ENCODE data around the gene CCDC18. TPM values are rescaled to one million over a fixed set of nuclear protein-coding genes. Genes with fewer than 3 reads are reported as not detected.

The CCDC18 gene
- total RNA-seq, 1 experiment from 2014 or later, result 7.1 TPM

GRCh38 chr1:93221913-93222312 is 41.4 kb downstream of the CCDC18 start:
- intact Hi-C loops (cut with micrococcal nuclease; ENCODE audit: unreplicated experiment), result no loop called here
- no peak for TF ChIP-seq CTCF (IDR thresholded peaks at IDR 0.05; ENCODE audit: insufficient read depth in 1 of 2, low read depth in 1 of 2, low read length in 1 of 2, severe bottlenecking in 1 of 2, unreplicated experiment in 1 of 2)
- POLR2A ChIA-PET, result no interaction called here
- DNase-seq, result no peak
- H3K4me3 ChIP-seq (ENCODE audit: low read depth, low read length), result no peak overlapping the region
- no peak overlapping the region for H3K27ac Mint-ChIP-seq (ENCODE audit: unreplicated experiment)
- no TSS peak for BruUV-seq (replicated peaks)
- no peaks in the 10 kb centered on the region for H3K9me3 ChIP-seq
- no peaks in the 10 kb centered on the region for H3K4me1 Mint-ChIP-seq (ENCODE audit: low read depth, unreplicated experiment)
- no peaks in the 10 kb centered on the region for H3K9me3 Mint-ChIP-seq (ENCODE audit: unreplicated experiment)
- H3K27me3 Mint-ChIP-seq (ENCODE audit: insufficient read depth, unreplicated experiment), result no peaks in the 10 kb centered on the region
- H3K36me3 Mint-ChIP-seq (ENCODE audit: insufficient read depth, unreplicated experiment), result peaks cover 6% of the 10 kb centered on the region
- H3K36me3 ChIP-seq (ENCODE audit: control insufficient read depth, insufficient read depth, low read length), result no peaks in the 10 kb centered on the region
- no peak overlapping the region for H3K4me3 Mint-ChIP-seq (ENCODE audit: unreplicated experiment)
- CTCF ChIA-PET, result interaction anchor here (0.6 kb wide), 1 partner anchor 338 kb away, joined by 4 read pairs; no protein-coding TSS in a partner anchor
- no peaks in the 10 kb centered on the region for H3K4me1 ChIP-seq
- H3K27me3 ChIP-seq (replicated peaks; ENCODE audit: control insufficient read depth, insufficient read depth, low read length), result no peaks in the 10 kb centered on the region

GRCh38 chr1:93223023-93223675 is 42.6 kb downstream of the CCDC18 start:
- intact Hi-C loops (cut with micrococcal nuclease; ENCODE audit: unreplicated experiment), result no loop called here

GRCh38 chr1:93235261-93235660 is 54.7 kb downstream of the CCDC18 start:
- Mint-ChIP-seq H3K4me1 (ENCODE audit: low read depth, unreplicated experiment) (no peaks in the 10 kb centered on the region), H3K27me3 (ENCODE audit: insufficient read depth, unreplicated experiment) (no peaks in the 10 kb centered on the region), H3K36me3 (ENCODE audit: insufficient read depth, unreplicated experiment) (peaks cover 10% of the 10 kb centered on the region), H3K4me3 (ENCODE audit: unreplicated experiment) (no peak overlapping the region), H3K9me3 (ENCODE audit: unreplicated experiment) (no peaks in the 10 kb centered on the region), H3K27ac (ENCODE audit: unreplicated experiment) (no peak overlapping the region)
- intact Hi-C loops (cut with micrococcal nuclease; ENCODE audit: unreplicated experiment), result no loop called here
- TF ChIP-seq CTCF (IDR thresholded peaks at IDR 0.05; ENCODE audit: insufficient read depth in 1 of 2, low read depth in 1 of 2, low read length in 1 of 2, severe bottlenecking in 1 of 2, unreplicated experiment in 1 of 2), result no peak
- DNase-seq, result no peak
- no TSS peak for BruUV-seq (replicated peaks)
- ChIA-PET POLR2A (no interaction called here), CTCF (no interaction called here)
- Histone ChIP-seq H3K4me3 (ENCODE audit: low read depth, low read length) (no peak overlapping the region), H3K27me3 (replicated peaks; ENCODE audit: control insufficient read depth, insufficient read depth, low read length) (no peaks in the 10 kb centered on the region), H3K4me1 (no peaks in the 10 kb centered on the region), H3K9me3 (no peaks in the 10 kb centered on the region), H3K36me3 (ENCODE audit: control insufficient read depth, insufficient read depth, low read length) (no peaks in the 10 kb centered on the region)

More at GRCh38 chr1:93223023-93223675, 42.6 kb downstream of the CCDC18 start:
- H3K4me1 ChIP-seq, result no peaks in the 10 kb centered on the region
- no TSS peak for BruUV-seq (replicated peaks)
- POLR2A ChIA-PET, result no interaction called here
- H3K27me3 Mint-ChIP-seq (ENCODE audit: insufficient read depth, unreplicated experiment), result no peaks in the 10 kb centered on the region
- H3K4me3 ChIP-seq (ENCODE audit: low read depth, low read length), result no peak overlapping the region
- no peaks in the 10 kb centered on the region for H3K4me1 Mint-ChIP-seq (ENCODE audit: low read depth, unreplicated experiment)
- no peak for TF ChIP-seq CTCF (IDR thresholded peaks at IDR 0.05; ENCODE audit: insufficient read depth in 1 of 2, low read depth in 1 of 2, low read length in 1 of 2, severe bottlenecking in 1 of 2, unreplicated experiment in 1 of 2)
- H3K9me3 ChIP-seq, result no peaks in the 10 kb centered on the region
- H3K4me3 Mint-ChIP-seq (ENCODE audit: unreplicated experiment), result no peak overlapping the region
- peaks cover 6% of the 10 kb centered on the region for H3K36me3 Mint-ChIP-seq (ENCODE audit: insufficient read depth, unreplicated experiment)
- CTCF ChIA-PET, result no interaction called here
- DNase-seq, result no peak
- no peaks in the 10 kb centered on the region for H3K36me3 ChIP-seq (ENCODE audit: control insufficient read depth, insufficient read depth, low read length)
- no peaks in the 10 kb centered on the region for H3K9me3 Mint-ChIP-seq (ENCODE audit: unreplicated experiment)
- no peaks in the 10 kb centered on the region for H3K27me3 ChIP-seq (replicated peaks; ENCODE audit: control insufficient read depth, insufficient read depth, low read length)
- H3K27ac Mint-ChIP-seq (ENCODE audit: unreplicated experiment), result no peak overlapping the region

Measured in Caco-2 (cell line).